Measurements from ENCODE around the gene TP53BP1. TPM values are rescaled to one million over a fixed set of nuclear protein-coding genes. Genes with fewer than 3 reads are reported as not detected.

Gene TP53BP1
- total and polyA plus RNA-seq, 8 donors, result 3.3 to 85.7 (median 14.5) TPM

DNA sequence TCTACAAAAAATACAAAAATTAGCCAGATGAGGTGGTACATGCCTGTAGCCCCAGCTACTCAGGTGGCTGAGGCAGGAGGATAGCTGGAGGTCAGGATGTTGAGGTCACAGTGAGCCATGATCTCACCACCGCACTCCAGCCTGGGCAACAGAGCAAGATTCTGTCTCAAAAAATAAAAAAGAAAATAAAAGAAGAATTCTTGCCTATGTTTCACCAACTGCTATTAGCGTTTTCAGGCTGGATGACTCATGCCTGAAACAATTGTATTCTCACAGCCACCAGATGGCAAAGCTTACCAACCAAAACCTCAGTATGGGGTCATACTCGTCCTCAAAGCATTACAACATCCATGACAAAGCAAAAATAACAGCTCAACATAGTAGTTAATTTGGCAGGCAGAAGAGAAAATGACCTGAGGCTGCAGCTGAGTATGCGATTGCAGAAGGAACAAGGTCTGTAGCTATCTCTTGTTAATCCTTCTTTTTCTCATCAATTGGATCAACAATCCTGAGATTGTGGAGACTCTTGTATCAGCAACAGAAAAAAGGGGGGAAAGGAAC is 52.2 kb downstream of the TP53BP1 start:
- TF ChIP-seq, protein P1, sequence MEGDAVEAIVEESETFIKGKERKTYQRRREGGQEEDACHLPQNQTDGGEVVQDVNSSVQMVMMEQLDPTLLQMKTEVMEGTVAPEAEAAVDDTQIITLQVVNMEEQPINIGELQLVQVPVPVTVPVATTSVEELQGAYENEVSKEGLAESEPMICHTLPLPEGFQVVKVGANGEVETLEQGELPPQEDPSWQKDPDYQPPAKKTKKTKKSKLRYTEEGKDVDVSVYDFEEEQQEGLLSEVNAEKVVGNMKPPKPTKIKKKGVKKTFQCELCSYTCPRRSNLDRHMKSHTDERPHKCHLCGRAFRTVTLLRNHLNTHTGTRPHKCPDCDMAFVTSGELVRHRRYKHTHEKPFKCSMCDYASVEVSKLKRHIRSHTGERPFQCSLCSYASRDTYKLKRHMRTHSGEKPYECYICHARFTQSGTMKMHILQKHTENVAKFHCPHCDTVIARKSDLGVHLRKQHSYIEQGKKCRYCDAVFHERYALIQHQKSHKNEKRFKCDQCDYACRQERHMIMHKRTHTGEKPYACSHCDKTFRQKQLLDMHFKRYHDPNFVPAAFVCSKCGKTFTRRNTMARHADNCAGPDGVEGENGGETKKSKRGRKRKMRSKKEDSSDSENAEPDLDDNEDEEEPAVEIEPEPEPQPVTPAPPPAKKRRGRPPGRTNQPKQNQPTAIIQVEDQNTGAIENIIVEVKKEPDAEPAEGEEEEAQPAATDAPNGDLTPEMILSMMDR (IDR thresholded peaks at IDR 0.05), result peak in 2 of 7 experiments; percentile 16 to 30
- peak; percentile 13 to 78 (median 42) for TF ChIP-seq POLR2AphosphoS5 (IDR thresholded peaks at IDR 0.05)
- no peak for TF ChIP-seq EP300 (IDR thresholded peaks at IDR 0.05)
- no peaks in the 10 kb centered on the region for H3K27me3 ChIP-seq
- 22 to 45% (median 42%) methylated on average over 4 of the region's 4 CpGs for WGBS, 5 donors
- peak overlapping the region in 4 of 5 donors; percentile 41 to 65 (median 58) for H3K27ac ChIP-seq
- intact Hi-C loops (cut with DNase I; ENCODE audit: low total_unique reads), result no loop called here
- peak in 1 of 2 donors; percentile 69 for DNase-seq
- no peak overlapping the region for H3K4me3 ChIP-seq
- H3K9me3 ChIP-seq, result no peaks in the 10 kb centered on the region
- peaks cover 0 to 12% (median 4%) of the 10 kb centered on the region in 4 donors for H3K4me1 ChIP-seq
- peaks cover 9 to 79% (median 71%) of the 10 kb centered on the region in 4 donors for H3K36me3 ChIP-seq

DNA sequence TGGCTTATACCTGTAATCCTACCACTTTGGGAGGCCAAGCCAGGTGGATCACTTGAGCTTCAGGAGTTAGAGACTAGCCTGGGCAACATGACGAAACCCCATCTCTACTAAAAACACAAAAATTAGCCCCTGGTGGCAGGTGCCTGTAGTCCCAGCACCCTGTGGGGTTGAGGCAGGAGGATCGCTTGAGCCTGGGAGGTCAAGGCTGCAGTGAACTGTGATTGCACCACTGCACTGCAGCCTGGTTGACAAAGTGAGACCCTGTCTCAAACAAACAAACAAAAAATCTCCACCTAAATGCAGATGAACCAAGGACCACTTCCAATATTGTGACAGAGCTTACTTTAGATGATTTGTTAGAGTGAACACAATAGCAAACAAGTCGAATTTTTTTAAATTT is 53.7 kb downstream of the TP53BP1 start:
- Histone ChIP-seq H3K4me3 (no peak overlapping the region), H3K36me3 (peaks cover 9 to 72% (median 64%) of the 10 kb centered on the region in 4 donors), H3K27me3 (no peaks in the 10 kb centered on the region), H3K27ac (no peak overlapping the region), H3K9me3 (no peaks in the 10 kb centered on the region), H3K4me1 (peaks cover 0 to 12% (median 4%) of the 10 kb centered on the region in 4 donors)
- no peak for DNase-seq
- 81 to 87% (median 85%) methylated on average over 3 of the region's 3 CpGs for WGBS, 5 donors
- TF ChIP-seq POLR2AphosphoS5 (IDR thresholded peaks at IDR 0.05) (no peak), EP300 (IDR thresholded peaks at IDR 0.05) (no peak)
- TF ChIP-seq, protein P1 (IDR thresholded peaks at IDR 0.05), result no peak
- intact Hi-C loops (cut with DNase I; ENCODE audit: low total_unique reads), result no loop called here

DNA sequence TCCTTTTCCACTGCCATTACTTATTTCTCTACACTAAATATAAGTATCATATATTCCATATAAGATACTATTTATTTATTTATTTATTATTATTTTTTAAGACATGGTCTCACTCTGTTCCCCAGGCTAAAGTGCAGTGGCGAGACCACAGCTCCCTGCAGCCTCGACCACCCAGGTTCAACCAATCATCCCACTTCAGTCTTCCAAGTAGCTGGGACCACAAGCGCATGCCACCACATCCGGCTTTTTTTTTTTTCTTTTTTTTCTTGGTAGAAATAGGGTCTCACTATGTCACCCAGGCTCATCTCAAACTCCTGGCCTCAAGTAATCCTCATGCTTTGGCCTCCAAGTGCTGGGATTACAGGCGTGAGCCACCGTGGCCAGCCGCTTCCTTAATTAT is 56.6 kb downstream of the TP53BP1 start:
- Histone ChIP-seq H3K36me3 (peaks cover 20 to 89% (median 85%) of the 10 kb centered on the region in 4 donors), H3K27me3 (no peaks in the 10 kb centered on the region), H3K9me3 (no peaks in the 10 kb centered on the region), H3K4me1 (peaks cover 0 to 10% (median 2%) of the 10 kb centered on the region in 4 donors), H3K4me3 (no peak overlapping the region), H3K27ac (no peak overlapping the region)
- WGBS, 5 donors, result 94 to 99% (median 96%) methylated on average over 7 of the region's 7 CpGs
- intact Hi-C loops (cut with DNase I; ENCODE audit: low total_unique reads), result no loop called here
- DNase-seq, result no peak
- no peak for TF ChIP-seq POLR2AphosphoS5 (IDR thresholded peaks at IDR 0.05)
- no peak for TF ChIP-seq EP300 (IDR thresholded peaks at IDR 0.05)
- TF ChIP-seq, protein P1 (IDR thresholded peaks at IDR 0.05), result no peak
- no peak for TF ChIP-seq POLR2A (IDR thresholded peaks at IDR 0.05)

DNA sequence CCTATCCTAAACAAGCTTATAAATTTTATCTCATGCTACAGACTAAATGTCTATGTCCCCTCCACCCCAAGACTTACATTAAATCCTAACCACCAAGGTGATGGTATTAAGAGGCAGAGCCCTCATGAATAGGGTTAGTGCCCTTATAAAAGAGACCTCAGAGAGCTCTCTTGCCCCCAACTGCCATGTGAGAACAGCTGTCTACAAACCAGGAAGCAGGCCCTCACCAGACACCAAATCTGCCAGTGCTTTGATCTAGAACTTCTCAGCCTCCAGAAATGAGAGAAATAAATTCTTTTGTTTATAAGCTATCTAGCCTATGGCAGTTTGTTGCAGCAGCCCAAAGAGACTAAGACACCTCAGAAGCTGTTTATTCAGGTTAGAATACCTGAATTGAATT is 58.5 kb downstream of the TP53BP1 start:
- intact Hi-C loops (cut with DNase I; ENCODE audit: low total_unique reads), result no loop called here
- Histone ChIP-seq H3K9me3 (no peaks in the 10 kb centered on the region), H3K27me3 (no peaks in the 10 kb centered on the region), H3K36me3 (peaks cover 20 to 92% (median 87%) of the 10 kb centered on the region in 4 donors), H3K4me3 (no peak overlapping the region), H3K4me1 (no peaks in the 10 kb centered on the region), H3K27ac (no peak overlapping the region)
- DNase-seq, result no peak
- TF ChIP-seq, protein P1 (IDR thresholded peaks at IDR 0.05), result no peak
- TF ChIP-seq EP300 (IDR thresholded peaks at IDR 0.05) (no peak), POLR2AphosphoS5 (IDR thresholded peaks at IDR 0.05) (no peak), POLR2A (IDR thresholded peaks at IDR 0.05) (no peak)

Data from stomach (tissue), 9 donors.